ENCODE measurements around the gene AAR2.

DNA sequence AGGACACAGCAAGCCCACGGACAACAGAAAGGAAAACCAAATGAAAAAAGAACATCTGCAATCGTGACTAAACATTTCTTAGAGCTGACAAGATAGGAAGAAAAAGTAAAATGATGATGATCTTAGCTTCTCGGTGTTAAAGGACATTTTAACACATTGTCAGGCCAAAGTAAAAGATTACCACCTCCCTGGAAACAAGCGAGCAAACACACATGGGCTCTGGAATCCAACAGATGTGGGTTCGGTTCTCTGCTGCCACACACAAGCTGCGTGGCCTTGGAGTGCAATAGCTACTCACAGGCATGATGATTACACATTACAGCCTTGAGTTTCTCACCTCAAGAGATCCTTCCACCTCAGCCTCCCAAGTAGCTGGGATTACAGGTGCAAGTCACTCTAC, 7.5 kb upstream of the AAR2 start:
- TF ChIP-seq, protein P1, sequence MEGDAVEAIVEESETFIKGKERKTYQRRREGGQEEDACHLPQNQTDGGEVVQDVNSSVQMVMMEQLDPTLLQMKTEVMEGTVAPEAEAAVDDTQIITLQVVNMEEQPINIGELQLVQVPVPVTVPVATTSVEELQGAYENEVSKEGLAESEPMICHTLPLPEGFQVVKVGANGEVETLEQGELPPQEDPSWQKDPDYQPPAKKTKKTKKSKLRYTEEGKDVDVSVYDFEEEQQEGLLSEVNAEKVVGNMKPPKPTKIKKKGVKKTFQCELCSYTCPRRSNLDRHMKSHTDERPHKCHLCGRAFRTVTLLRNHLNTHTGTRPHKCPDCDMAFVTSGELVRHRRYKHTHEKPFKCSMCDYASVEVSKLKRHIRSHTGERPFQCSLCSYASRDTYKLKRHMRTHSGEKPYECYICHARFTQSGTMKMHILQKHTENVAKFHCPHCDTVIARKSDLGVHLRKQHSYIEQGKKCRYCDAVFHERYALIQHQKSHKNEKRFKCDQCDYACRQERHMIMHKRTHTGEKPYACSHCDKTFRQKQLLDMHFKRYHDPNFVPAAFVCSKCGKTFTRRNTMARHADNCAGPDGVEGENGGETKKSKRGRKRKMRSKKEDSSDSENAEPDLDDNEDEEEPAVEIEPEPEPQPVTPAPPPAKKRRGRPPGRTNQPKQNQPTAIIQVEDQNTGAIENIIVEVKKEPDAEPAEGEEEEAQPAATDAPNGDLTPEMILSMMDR (IDR thresholded peaks at IDR 0.05; ENCODE audit: low read depth, low read length, poor library complexity, severe bottlenecking): no peak
- no peak for TF ChIP-seq EZH2phosphoT487 (IDR thresholded peaks at IDR 0.05; ENCODE audit: borderline replicate concordance, low read length)

Data from DOHH2 (cell line).